Breast epithelium (tissue), 4 donors: ENCODE measurements around the gene ANG. TPM values are rescaled to one million over a fixed set of nuclear protein-coding genes. Genes with fewer than 3 reads are reported as not detected.

Experiments
- DNase-seq, 2 donors: peaks; one replicate each; pipeline ENCODE4 v3.0.0-alpha.2; 2019; ENCODE audit warnings: low spot score in 2 of 2
- H3K27ac ChIP-seq, 2 donors: fragments of 200-600 bp; sonication (generic) in 1 of 2; one replicate each; pipeline ENCODE4 v1.5.1; 2016 to 2019; ENCODE audit warnings: mild to moderate bottlenecking in 1 of 2
- H3K27me3 ChIP-seq, 2 donors: fragments of 200-600 bp; sonication (generic) in 1 of 2; one replicate each; pipeline versions ENCODE4 v1.5.1 to v1.6.0; 2017 to 2019; ENCODE audit warnings: control low read depth in 1 of 2, mild to moderate bottlenecking in 1 of 2
- H3K36me3 ChIP-seq: fragments of 200-600 bp; one replicate; pipeline ENCODE4 v1.5.1; 2019
- H3K4me1 ChIP-seq, 2 donors: fragments of 200-600 bp; sonication (generic); one replicate each; pipeline ENCODE4 v1.5.1; 2016 to 2019; ENCODE audit warnings: control low read depth in 1 of 2
- H3K4me3 ChIP-seq, 3 donors: fragments of 200-600 bp; sonication (generic); 1 replicate in 2 of 3; 2 replicates in 1 of 3; pipeline ENCODE4 v1.5.1; 2016 to 2019; ENCODE audit warnings: mild to moderate bottlenecking in 3 of 3, moderate library complexity in 2 of 3
- H3K9me3 ChIP-seq, 2 donors: fragments of 200-600 bp; sonication (generic) in 1 of 2; one replicate each; pipeline ENCODE4 v1.5.1; 2016 to 2019; ENCODE audit warnings: control low read depth in 1 of 2
- CTCF ChIP-seq, 3 donors: fragments of 450-650 bp; IDR thresholded peaks; one replicate each; pipeline ENCODE4 v1.5.1; 2016 to 2017; ENCODE audit warnings: antibody characterized with exemption in 3 of 3, mild to moderate bottlenecking in 3 of 3, moderate library complexity in 3 of 3
- POLR2A ChIP-seq: fragments of 450-650 bp; IDR thresholded peaks from one replicate; pipeline ENCODE4 v1.6.1; 2016; ENCODE audit warnings: antibody characterized with exemption, mild to moderate bottlenecking, moderate library complexity
- POLR2AphosphoS5 ChIP-seq, 3 donors: sonication (generic); formaldehyde crosslinking; IDR thresholded peaks; one replicate each; pipeline ENCODE4 v1.6.1; 2017; ENCODE audit warnings: antibody characterized with exemption in 3 of 3
- intact Hi-C: fragments of 100-400 bp; cut with DNase I; formaldehyde crosslinking; loops from one replicate; pipeline ENCODE4 v1.15.1; 2023; ENCODE audit warnings: low total_unique reads
- total RNA-seq, 3 donors: library from RNA; depleted of rRNA; stranded (reverse); fragments of >200 nt; gene quantifications; one replicate each; pipeline ENCODE4 v1.1.0, GENCODE V29; 2016

Gene ANG
- total RNA-seq, 3 donors from 2014 or later = 49.2 to 59.8 (median 55.5) TPM

GRCh38 chr14:20726531-20726930 is 38.0 kb downstream of the ANG start:
- no peak overlapping the region for H3K4me3 ChIP-seq
- peak overlapping the region; percentile 75 to 80 for H3K27ac ChIP-seq
- TF ChIP-seq POLR2AphosphoS5 (IDR thresholded peaks at IDR 0.05) = no peak
- no peaks in the 10 kb centered on the region for H3K9me3 ChIP-seq
- H3K36me3 ChIP-seq = no peaks in the 10 kb centered on the region
- intact Hi-C loops = no loop called here
- H3K27me3 ChIP-seq = no peaks in the 10 kb centered on the region
- H3K4me1 ChIP-seq = no peaks in the 10 kb centered on the region
- no peak for DNase-seq

DNA sequence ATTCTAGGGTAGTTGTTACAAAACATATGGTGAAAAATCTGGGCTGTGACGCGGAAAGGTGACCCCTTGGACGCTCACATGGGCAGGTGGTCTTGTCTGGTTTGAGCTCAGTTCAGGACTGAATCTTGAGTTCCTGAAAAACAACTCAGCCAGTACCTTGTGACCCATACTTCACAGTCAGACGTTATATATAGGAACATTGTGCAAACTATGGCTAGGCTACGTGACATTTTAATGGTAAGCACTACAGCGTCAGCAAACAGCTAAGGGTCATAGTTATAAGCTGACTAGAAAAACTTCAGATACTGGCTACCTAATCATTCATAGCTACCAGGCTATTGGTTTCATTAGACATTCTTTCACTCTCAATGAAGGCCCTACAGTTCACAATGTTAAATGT is 42.3 kb downstream of the ANG start:
- H3K4me3 ChIP-seq = no peak overlapping the region
- intact Hi-C loops = no loop called here
- no peak for DNase-seq
- H3K9me3 ChIP-seq = no peaks in the 10 kb centered on the region
- TF ChIP-seq CTCF (IDR thresholded peaks at IDR 0.05) (no peak), POLR2AphosphoS5 (IDR thresholded peaks at IDR 0.05) (no peak), POLR2A (no peak)
- H3K27me3 ChIP-seq = no peaks in the 10 kb centered on the region
- H3K27ac ChIP-seq = no peak overlapping the region
- no peaks in the 10 kb centered on the region for H3K4me1 ChIP-seq
- no peaks in the 10 kb centered on the region for H3K36me3 ChIP-seq

GRCh38 chr14:20732477-20732876 is 43.9 kb downstream of the ANG start:
- H3K9me3 ChIP-seq = no peaks in the 10 kb centered on the region
- no peak for TF ChIP-seq CTCF (IDR thresholded peaks at IDR 0.05)
- H3K4me1 ChIP-seq = no peaks in the 10 kb centered on the region
- intact Hi-C loops = no loop called here
- H3K4me3 ChIP-seq = no peak overlapping the region
- no peaks in the 10 kb centered on the region for H3K36me3 ChIP-seq
- DNase-seq = no peak
- no peaks in the 10 kb centered on the region for H3K27me3 ChIP-seq
- no peak overlapping the region for H3K27ac ChIP-seq

- Histone ChIP-seq H3K36me3 (no peaks in the 10 kb centered on the region), H3K4me1 (no peaks in the 10 kb centered on the region), H3K9me3 (no peaks in the 10 kb centered on the region), H3K4me3 (no peak overlapping the region), H3K27me3 (no peaks in the 10 kb centered on the region), H3K27ac (no peak overlapping the region)
- intact Hi-C loops = no loop called here
- no peak for DNase-seq
- no peak for TF ChIP-seq CTCF (IDR thresholded peaks at IDR 0.05)
- no peak for TF ChIP-seq POLR2AphosphoS5 (IDR thresholded peaks at IDR 0.05)
- TF ChIP-seq POLR2A = no peak
Measured at GRCh38 chr14:20732979-20733635, 44.5 kb downstream of the ANG start.

DNA sequence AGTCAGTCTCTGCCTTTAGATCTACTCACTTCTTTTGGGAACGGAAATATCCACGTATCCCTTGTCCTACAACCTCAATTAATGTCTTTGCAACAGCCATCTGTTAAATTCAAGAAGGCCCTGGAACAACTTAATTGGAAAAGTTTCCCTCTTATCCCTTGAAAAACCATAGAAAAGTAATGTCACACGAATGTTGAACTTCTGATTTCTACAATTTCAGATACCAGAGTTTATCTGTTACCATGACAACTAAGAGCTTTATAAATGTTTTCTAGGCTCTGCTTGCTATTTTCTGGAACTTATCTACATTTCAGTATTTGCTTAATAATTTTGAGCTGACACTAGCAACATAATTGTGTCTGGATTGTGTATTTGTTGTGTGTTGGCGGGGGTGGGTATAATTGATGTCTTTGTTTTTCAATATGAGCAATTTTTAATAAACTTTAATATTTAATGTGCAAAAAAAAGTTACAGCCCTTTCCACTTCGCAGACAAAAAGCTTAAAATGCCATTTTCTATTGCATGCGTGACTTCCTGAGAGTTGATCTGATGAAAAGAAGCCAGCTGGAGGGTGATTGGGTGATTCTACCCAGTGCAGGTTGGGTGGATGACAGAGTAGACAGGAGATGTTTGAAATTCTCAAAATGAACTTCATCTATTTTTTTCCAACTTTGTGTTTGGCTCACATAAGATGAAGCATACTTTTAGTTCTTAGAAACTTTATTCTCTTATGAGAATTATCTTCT is 45.3 kb downstream of the ANG start:
- intact Hi-C loops = no loop called here
- Histone ChIP-seq H3K27me3 (no peaks in the 10 kb centered on the region), H3K9me3 (no peaks in the 10 kb centered on the region), H3K4me3 (no peak overlapping the region), H3K27ac (no peak overlapping the region), H3K4me1 (no peaks in the 10 kb centered on the region), H3K36me3 (no peaks in the 10 kb centered on the region)
- DNase-seq = no peak
- TF ChIP-seq CTCF (IDR thresholded peaks at IDR 0.05) = no peak
- TF ChIP-seq POLR2A = no peak
- no peak for TF ChIP-seq POLR2AphosphoS5 (IDR thresholded peaks at IDR 0.05)
